Suprapubic skin (tissue), 4 donors: Measurements from ENCODE around the gene SMAP1. TPM values are rescaled to one million over a fixed set of nuclear protein-coding genes. Genes with fewer than 3 reads are reported as not detected.

Source experiments
- DNase-seq, 2 donors: peaks; one replicate each; pipeline ENCODE4 v3.0.0-alpha.2; 2019; ENCODE audit warnings: low spot score in 2 of 2
- H3K27ac ChIP-seq: fragments of 200-600 bp; sonication (generic); one replicate; pipeline ENCODE4 v1.5.1; 2019
- H3K27me3 ChIP-seq: fragments of 200-600 bp; sonication (generic); one replicate; pipeline ENCODE4 v1.5.1; 2019
- H3K36me3 ChIP-seq: fragments of 200-600 bp; sonication (generic); one replicate; pipeline ENCODE4 v1.5.1; 2019
- H3K4me1 ChIP-seq: fragments of 200-600 bp; sonication (generic); one replicate; pipeline ENCODE4 v1.5.1; 2019
- H3K4me3 ChIP-seq: fragments of 200-600 bp; sonication (generic); one replicate; pipeline ENCODE4 v1.5.1; 2019; ENCODE audit warnings: mild to moderate bottlenecking
- H3K9me3 ChIP-seq: fragments of 200-600 bp; sonication (generic); one replicate; pipeline ENCODE4 v1.5.1; 2019
- CTCF ChIP-seq, 2 donors: fragments of 200-600 bp in 1 of 2; fragments of 450-650 bp in 1 of 2; sonication (generic) in 1 of 2; IDR thresholded peaks; one replicate each; pipeline ENCODE4 v1.5.1; 2016 to 2019; ENCODE audit warnings: antibody characterized with exemption in 2 of 2, mild to moderate bottlenecking in 1 of 2, moderate library complexity in 1 of 2
- EP300 ChIP-seq: sonication (generic); formaldehyde crosslinking; IDR thresholded peaks from one replicate; pipeline ENCODE4 v1.6.1; 2017; ENCODE audit warnings: antibody characterized with exemption
- POLR2A ChIP-seq, 2 donors: fragments of 450-650 bp; IDR thresholded peaks; one replicate each; pipeline ENCODE4 v1.6.1; 2017; ENCODE audit warnings: antibody characterized with exemption in 2 of 2, mild to moderate bottlenecking in 2 of 2, moderate library complexity in 2 of 2
- POLR2AphosphoS5 ChIP-seq, 3 donors: sonication (generic); formaldehyde crosslinking; IDR thresholded peaks; one replicate each; pipeline ENCODE4 v1.6.1; 2017; ENCODE audit warnings: antibody characterized with exemption in 3 of 3
- WGBS: methylation state at CpG from one replicate; pipeline ENCODE4 v1.1.5; 2018; 5-methylcytosine and 5-hydroxymethylcytosine counted together
- total RNA-seq, 4 donors: library from RNA; depleted of rRNA; stranded (reverse); fragments of >200 nt; gene quantifications; one replicate each; pipeline ENCODE4 v1.1.0, GENCODE V29; 2016

SMAP1 gene
- total RNA-seq, 4 donors from 2014 or later, result 28.8 to 39.1 (median 30.8) TPM

- DNase-seq, result no peak
- WGBS, result 29% methylated on average over 2 of the region's 2 CpGs
These were observed 166.8 kb downstream of the SMAP1 start for GRCh38 chr6:70834520-70834919.

GRCh38 chr6:70838907-70839285 is 171.2 kb downstream of the SMAP1 start:
- DNase-seq, result no peak
- WGBS, result 92% methylated on average over 2 of the region's 2 CpGs

More at GRCh38 chr6:70834520-70834919, 166.8 kb downstream of the SMAP1 start:
- H3K36me3 ChIP-seq, result no peaks in the 10 kb centered on the region
- H3K9me3 ChIP-seq, result no peaks in the 10 kb centered on the region
- H3K4me1 ChIP-seq, result no peaks in the 10 kb centered on the region
- TF ChIP-seq CTCF (IDR thresholded peaks at IDR 0.05) (no peak), POLR2A (IDR thresholded peaks at IDR 0.05) (no peak), POLR2AphosphoS5 (IDR thresholded peaks at IDR 0.05) (no peak), EP300 (no peak)
- H3K27me3 ChIP-seq, result no peaks in the 10 kb centered on the region
- H3K4me3 ChIP-seq, result no peak overlapping the region
- no peak overlapping the region for H3K27ac ChIP-seq

GRCh38 chr6:70839286-70840266 is 171.9 kb downstream of the SMAP1 start:
- 88% methylated on average over 7 of the region's 7 CpGs for WGBS
- Histone ChIP-seq H3K4me3 (no peak overlapping the region), H3K4me1 (no peaks in the 10 kb centered on the region), H3K27me3 (no peaks in the 10 kb centered on the region), H3K9me3 (no peaks in the 10 kb centered on the region), H3K27ac (no peak overlapping the region), H3K36me3 (no peaks in the 10 kb centered on the region)
- no peak for TF ChIP-seq POLR2AphosphoS5 (IDR thresholded peaks at IDR 0.05)
- TF ChIP-seq POLR2A (IDR thresholded peaks at IDR 0.05), result no peak
- no peak for TF ChIP-seq EP300
- TF ChIP-seq CTCF (IDR thresholded peaks at IDR 0.05), result no peak
- no peak for DNase-seq

More at GRCh38 chr6:70838907-70839285, 171.2 kb downstream of the SMAP1 start:
- Histone ChIP-seq H3K27me3 (no peaks in the 10 kb centered on the region), H3K9me3 (no peaks in the 10 kb centered on the region), H3K27ac (no peak overlapping the region), H3K4me3 (no peak overlapping the region), H3K36me3 (no peaks in the 10 kb centered on the region), H3K4me1 (no peaks in the 10 kb centered on the region)
- TF ChIP-seq POLR2AphosphoS5 (IDR thresholded peaks at IDR 0.05) (no peak), CTCF (IDR thresholded peaks at IDR 0.05) (no peak), EP300 (no peak), POLR2A (IDR thresholded peaks at IDR 0.05) (no peak)

GRCh38 chr6:70841112-70841511 is 173.4 kb downstream of the SMAP1 start:
- H3K4me1 ChIP-seq, result no peaks in the 10 kb centered on the region
- no peak for DNase-seq
- WGBS, result 87% methylated on average over 8 of the region's 8 CpGs

More at GRCh38 chr6:70841112-70841511, 173.4 kb downstream of the SMAP1 start:
- Histone ChIP-seq H3K9me3 (no peaks in the 10 kb centered on the region), H3K4me3 (no peak overlapping the region), H3K27ac (no peak overlapping the region), H3K27me3 (no peaks in the 10 kb centered on the region), H3K36me3 (no peaks in the 10 kb centered on the region)
- TF ChIP-seq POLR2AphosphoS5 (IDR thresholded peaks at IDR 0.05), result no peak
- no peak for TF ChIP-seq EP300
- TF ChIP-seq POLR2A (IDR thresholded peaks at IDR 0.05), result no peak
- no peak for TF ChIP-seq CTCF (IDR thresholded peaks at IDR 0.05)
